Measurements from ENCODE around the gene FBXW2. TPM values are rescaled to one million over a fixed set of nuclear protein-coding genes. Genes with fewer than 3 reads are reported as not detected.

The FBXW2 gene, protein sequence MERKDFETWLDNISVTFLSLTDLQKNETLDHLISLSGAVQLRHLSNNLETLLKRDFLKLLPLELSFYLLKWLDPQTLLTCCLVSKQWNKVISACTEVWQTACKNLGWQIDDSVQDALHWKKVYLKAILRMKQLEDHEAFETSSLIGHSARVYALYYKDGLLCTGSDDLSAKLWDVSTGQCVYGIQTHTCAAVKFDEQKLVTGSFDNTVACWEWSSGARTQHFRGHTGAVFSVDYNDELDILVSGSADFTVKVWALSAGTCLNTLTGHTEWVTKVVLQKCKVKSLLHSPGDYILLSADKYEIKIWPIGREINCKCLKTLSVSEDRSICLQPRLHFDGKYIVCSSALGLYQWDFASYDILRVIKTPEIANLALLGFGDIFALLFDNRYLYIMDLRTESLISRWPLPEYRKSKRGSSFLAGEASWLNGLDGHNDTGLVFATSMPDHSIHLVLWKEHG
- total RNA-seq (ENCODE audit: low replicate concordance), result 36.8 and 51.4 TPM in 2 replicates

- no peak for TF ChIP-seq CTCF (IDR thresholded peaks at IDR 0.05; ENCODE audit: insufficient read depth, low read length)
- DNase-seq (ENCODE audit: low read depth), result peak; percentile 86
- peak within 1 kb of the TSS; percentile 97 for H3K4me3 ChIP-seq (ENCODE audit: low read depth, low read length)
Measured at GRCh38 chr9:120792898-120793765, at the start of gene FBXW2. Gene FBXW2 (minus strand): TSS chr9:120793416. CDS start chr9:120788258, 5,158 bp downstream.

- DNase-seq (ENCODE audit: low read depth), result peak; percentile 8
- TF ChIP-seq CTCF (IDR thresholded peaks at IDR 0.05; ENCODE audit: insufficient read depth, low read length), result peak; percentile 0
- H3K4me3 ChIP-seq (ENCODE audit: low read depth, low read length), result peak overlapping the region; percentile 99
Measured at GRCh38 chr9:120841930-120842684, 48.9 kb upstream of the FBXW2 start.

DNA sequence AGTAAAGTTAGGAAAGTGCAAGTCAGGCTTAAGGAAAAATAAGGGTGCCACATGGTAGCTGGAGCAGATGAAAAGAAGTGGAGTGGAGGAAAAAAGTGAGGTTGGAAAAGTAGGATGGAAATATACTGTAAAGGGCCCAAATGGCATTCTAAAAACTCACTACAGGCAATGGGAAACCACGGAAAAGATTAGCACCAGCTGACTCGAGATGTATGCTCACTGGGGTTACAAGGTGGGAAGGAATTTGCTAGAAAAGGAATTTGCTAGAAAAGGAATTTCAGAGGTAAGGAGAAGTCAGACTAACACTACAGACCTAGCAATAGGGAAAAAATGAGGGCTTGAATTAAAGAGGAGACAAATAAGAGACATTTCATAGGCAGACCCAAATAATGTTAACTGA lies 45.9 kb upstream of the FBXW2 start:
- peak; percentile 34 for DNase-seq (ENCODE audit: low read depth)
- no peak overlapping the region for H3K4me3 ChIP-seq (ENCODE audit: low read depth, low read length)
- no peak for TF ChIP-seq CTCF (IDR thresholded peaks at IDR 0.05; ENCODE audit: insufficient read depth, low read length)

GRCh38 chr9:120837921-120838320 lies 44.7 kb upstream of the FBXW2 start:
- no peak overlapping the region for H3K4me3 ChIP-seq (ENCODE audit: low read depth, low read length)
- no peak for DNase-seq (ENCODE audit: low read depth)
- TF ChIP-seq CTCF (IDR thresholded peaks at IDR 0.05; ENCODE audit: insufficient read depth, low read length), result no peak

DNA sequence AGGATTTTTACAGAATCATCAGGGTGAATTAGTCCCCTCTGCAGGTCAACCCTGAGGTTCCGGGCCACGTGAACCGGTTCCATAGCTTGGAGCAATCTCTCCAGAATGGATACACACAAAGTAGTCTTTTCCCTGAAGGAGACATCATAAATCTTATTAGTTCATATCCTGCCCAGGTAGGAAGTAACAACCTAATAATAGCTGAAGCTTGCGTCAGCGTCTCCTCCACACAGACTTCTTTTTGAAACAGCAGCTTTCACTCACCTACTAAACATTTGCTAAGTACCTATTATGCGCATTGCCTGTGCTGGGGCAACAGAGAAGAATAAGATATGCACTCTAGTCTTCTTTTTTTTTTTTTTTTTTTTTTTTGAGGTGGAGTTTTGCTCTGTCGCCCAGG lies 40.1 kb upstream of the FBXW2 start:
- no peak for DNase-seq (ENCODE audit: low read depth)
- TF ChIP-seq CTCF (IDR thresholded peaks at IDR 0.05; ENCODE audit: insufficient read depth, low read length), result no peak

GRCh38 chr9:120832807-120833206 lies 39.6 kb upstream of the FBXW2 start:
- H3K4me3 ChIP-seq (ENCODE audit: low read depth, low read length), result no peak overlapping the region
- DNase-seq (ENCODE audit: low read depth), result no peak
- no peak for TF ChIP-seq CTCF (IDR thresholded peaks at IDR 0.05; ENCODE audit: insufficient read depth, low read length)

More for the DNA sequence above, 40.1 kb upstream of the FBXW2 start:
- H3K4me3 ChIP-seq (ENCODE audit: low read depth, low read length), result no peak overlapping the region

Measured in fibroblast of the aortic adventitia (primary cell).